ENCODE measurements around the gene CXCL13. TPM values are rescaled to one million over a fixed set of nuclear protein-coding genes. Genes with fewer than 3 reads are reported as not detected.

CXCL13 gene
- total RNA-seq, 1 experiment from 2014 or later: not detected

DNA sequence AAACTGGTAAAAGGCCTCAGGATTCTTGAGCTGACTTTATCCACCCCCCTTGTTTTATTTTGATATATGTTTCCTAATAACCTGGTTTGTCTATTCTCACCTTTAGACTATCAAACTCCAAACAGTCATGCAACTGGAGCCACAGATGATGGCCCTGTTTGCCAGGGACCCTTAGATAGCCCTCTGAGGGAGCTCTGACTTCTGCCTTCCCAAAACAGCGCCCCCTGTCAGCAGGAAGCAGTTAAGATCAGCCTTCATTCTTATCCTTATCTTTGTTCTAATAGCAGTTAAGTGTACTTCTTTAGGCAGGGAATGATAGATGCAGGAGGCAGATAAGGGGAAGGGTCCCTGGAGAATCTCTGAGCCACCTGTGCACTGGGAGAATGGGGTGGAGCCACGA lies 27.5 kb upstream of the CXCL13 start:
- Histone ChIP-seq H3K27me3 (ENCODE audit: low read length) (no peaks in the 10 kb centered on the region), H3K9me2 (replicated peaks; ENCODE audit: insufficient read depth, low read length) (no peaks in the 10 kb centered on the region), H2AFZ (ENCODE audit: low read length) (no peak overlapping the region), H4K20me1 (ENCODE audit: insufficient read depth, low read depth, low read length) (no peaks in the 10 kb centered on the region), H3K4me3 (ENCODE audit: low read length) (no peak overlapping the region), H3K4me1 (ENCODE audit: low read length) (no peaks in the 10 kb centered on the region), H3K4me2 (ENCODE audit: low read depth, low read length, poor library complexity, severe bottlenecking) (no peak overlapping the region), H3K27ac (ENCODE audit: low read length) (no peak overlapping the region), H3K9me3 (ENCODE audit: low read length) (no peaks in the 10 kb centered on the region), H3K79me2 (ENCODE audit: low read length) (no peaks in the 10 kb centered on the region), H3K9ac (ENCODE audit: low read length) (no peak overlapping the region), H3K36me3 (ENCODE audit: insufficient read depth, low read length) (no peaks in the 10 kb centered on the region)
- peak; percentile 42 for DNase-seq

DNA sequence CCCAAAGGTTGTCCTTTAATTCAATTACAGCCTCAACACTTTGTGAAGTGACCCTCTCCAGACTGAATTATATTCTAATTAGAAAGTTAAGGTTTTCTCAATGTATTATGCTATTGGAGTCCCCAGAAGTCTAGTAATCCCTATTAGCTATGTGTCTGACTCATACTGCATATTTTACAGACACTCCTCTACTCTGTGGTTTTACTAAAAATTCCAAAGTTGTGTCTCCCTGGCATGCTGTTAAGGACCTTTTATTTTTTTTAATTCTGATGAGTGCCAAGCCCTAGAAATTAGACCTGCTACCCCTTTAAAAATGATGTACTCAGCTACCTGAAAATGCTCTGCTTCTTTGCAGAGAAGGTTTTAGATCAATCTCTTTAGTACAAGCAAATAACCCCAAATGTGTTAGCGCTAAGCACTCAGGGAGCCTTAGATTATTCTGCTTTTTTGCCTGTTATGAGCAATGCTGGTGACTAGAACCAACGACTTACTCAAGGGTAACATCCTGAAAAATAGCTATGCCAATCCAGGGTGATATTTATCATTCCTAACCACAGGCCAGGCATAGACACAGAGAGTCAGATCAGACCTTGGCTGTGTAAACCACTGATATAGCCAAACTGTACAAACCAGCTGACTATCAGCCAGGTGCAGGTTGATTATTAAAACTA lies 26.1 kb upstream of the CXCL13 start:
- no peak overlapping the region for H3K9ac ChIP-seq (ENCODE audit: low read length)
- no peaks in the 10 kb centered on the region for H3K9me2 ChIP-seq (replicated peaks; ENCODE audit: insufficient read depth, low read length)
- H3K36me3 ChIP-seq (ENCODE audit: insufficient read depth, low read length): no peaks in the 10 kb centered on the region
- no peak overlapping the region for H2AFZ ChIP-seq (ENCODE audit: low read length)
- H3K79me2 ChIP-seq (ENCODE audit: low read length): no peaks in the 10 kb centered on the region
- no peaks in the 10 kb centered on the region for H3K9me3 ChIP-seq (ENCODE audit: low read length)
- no peaks in the 10 kb centered on the region for H4K20me1 ChIP-seq (ENCODE audit: insufficient read depth, low read depth, low read length)
- H3K4me1 ChIP-seq (ENCODE audit: low read length): no peaks in the 10 kb centered on the region
- no peaks in the 10 kb centered on the region for H3K27me3 ChIP-seq (ENCODE audit: low read length)
- DNase-seq: no peak
- H3K4me2 ChIP-seq (ENCODE audit: low read depth, low read length, poor library complexity, severe bottlenecking): no peak overlapping the region
- no peak overlapping the region for H3K27ac ChIP-seq (ENCODE audit: low read length)
- no peak overlapping the region for H3K4me3 ChIP-seq (ENCODE audit: low read length)

DNA sequence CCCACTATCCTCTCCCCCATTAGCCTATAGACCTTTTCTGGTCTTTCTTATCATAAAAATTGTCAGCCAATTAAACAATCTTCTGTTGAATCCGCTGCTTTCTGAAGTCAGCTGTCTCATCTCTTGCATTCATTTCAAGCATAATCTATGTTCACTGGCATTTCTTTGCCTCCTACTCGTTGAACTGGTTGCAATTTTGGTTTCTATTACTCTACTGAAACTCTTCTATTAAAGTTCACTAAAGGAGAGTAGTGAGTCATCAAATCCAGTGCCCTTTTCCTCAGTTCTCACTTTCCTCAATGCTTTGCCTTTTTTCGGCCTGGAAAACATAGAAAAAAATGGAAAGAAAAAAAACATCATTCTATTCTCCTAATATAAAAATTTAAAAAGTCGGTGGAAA lies 23.9 kb upstream of the CXCL13 start:
- Histone ChIP-seq H3K9me2 (replicated peaks; ENCODE audit: insufficient read depth, low read length) (no peaks in the 10 kb centered on the region), H4K20me1 (ENCODE audit: insufficient read depth, low read depth, low read length) (no peaks in the 10 kb centered on the region), H3K4me1 (ENCODE audit: low read length) (no peaks in the 10 kb centered on the region), H3K4me2 (ENCODE audit: low read depth, low read length, poor library complexity, severe bottlenecking) (no peak overlapping the region), H3K9me3 (ENCODE audit: low read length) (no peaks in the 10 kb centered on the region), H3K9ac (ENCODE audit: low read length) (no peak overlapping the region), H3K27ac (ENCODE audit: low read length) (no peak overlapping the region), H3K4me3 (ENCODE audit: low read length) (no peak overlapping the region), H3K36me3 (ENCODE audit: insufficient read depth, low read length) (no peaks in the 10 kb centered on the region), H3K27me3 (ENCODE audit: low read length) (no peaks in the 10 kb centered on the region), H3K79me2 (ENCODE audit: low read length) (no peaks in the 10 kb centered on the region), H2AFZ (ENCODE audit: low read length) (no peak overlapping the region)
- DNase-seq: no peak

DNA sequence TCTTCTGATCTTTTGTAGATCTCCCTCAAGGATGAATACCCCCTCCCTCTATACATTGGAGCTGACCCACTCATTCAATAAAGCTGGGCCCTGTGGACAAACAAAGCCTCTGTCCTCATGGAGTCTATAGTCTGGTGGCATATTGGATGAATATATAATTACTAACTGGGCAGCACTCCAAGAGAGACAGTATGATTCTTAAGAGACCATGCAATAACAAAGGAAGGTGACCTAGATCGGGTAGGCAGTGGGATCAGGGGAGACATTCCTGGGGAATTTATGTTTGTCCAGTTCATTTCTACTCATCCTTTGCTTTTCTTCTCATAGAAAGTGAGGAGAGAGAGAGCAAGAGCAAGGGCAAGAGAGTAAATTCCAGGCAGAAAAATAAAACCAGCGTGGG lies 23.5 kb upstream of the CXCL13 start:
- Histone ChIP-seq H3K4me1 (ENCODE audit: low read length) (no peaks in the 10 kb centered on the region), H3K9me2 (replicated peaks; ENCODE audit: insufficient read depth, low read length) (no peaks in the 10 kb centered on the region), H4K20me1 (ENCODE audit: insufficient read depth, low read depth, low read length) (no peaks in the 10 kb centered on the region), H3K9me3 (ENCODE audit: low read length) (no peaks in the 10 kb centered on the region), H2AFZ (ENCODE audit: low read length) (no peak overlapping the region), H3K9ac (ENCODE audit: low read length) (no peak overlapping the region), H3K4me2 (ENCODE audit: low read depth, low read length, poor library complexity, severe bottlenecking) (no peak overlapping the region), H3K4me3 (ENCODE audit: low read length) (no peak overlapping the region), H3K27ac (ENCODE audit: low read length) (no peak overlapping the region), H3K36me3 (ENCODE audit: insufficient read depth, low read length) (no peaks in the 10 kb centered on the region), H3K27me3 (ENCODE audit: low read length) (no peaks in the 10 kb centered on the region), H3K79me2 (ENCODE audit: low read length) (no peaks in the 10 kb centered on the region)
- no peak for DNase-seq

DNA sequence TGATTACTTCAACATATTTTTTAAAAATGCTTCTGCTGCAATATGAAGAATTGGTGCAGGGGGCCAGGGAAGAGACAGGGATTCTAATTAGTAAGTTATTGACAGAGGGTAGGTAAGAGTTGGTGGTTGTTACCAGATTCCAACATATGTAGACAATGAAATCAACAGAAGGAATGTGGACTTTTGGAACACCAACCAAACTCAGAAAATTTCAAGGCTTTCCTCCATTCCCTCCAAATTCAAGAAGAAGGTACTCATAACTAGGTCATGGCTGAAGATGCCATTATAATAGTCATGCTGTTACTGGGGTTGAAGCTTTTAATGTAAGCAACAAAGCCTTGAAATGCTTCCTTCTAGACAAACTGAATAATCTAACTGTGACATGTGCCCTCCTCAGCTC lies 22.9 kb upstream of the CXCL13 start:
- H3K36me3 ChIP-seq (ENCODE audit: insufficient read depth, low read length): no peaks in the 10 kb centered on the region
- H3K79me2 ChIP-seq (ENCODE audit: low read length): no peaks in the 10 kb centered on the region
- no peaks in the 10 kb centered on the region for H3K9me2 ChIP-seq (replicated peaks; ENCODE audit: insufficient read depth, low read length)
- DNase-seq: no peak
- no peak overlapping the region for H3K9ac ChIP-seq (ENCODE audit: low read length)
- no peaks in the 10 kb centered on the region for H3K4me1 ChIP-seq (ENCODE audit: low read length)
- no peaks in the 10 kb centered on the region for H3K27me3 ChIP-seq (ENCODE audit: low read length)
- no peaks in the 10 kb centered on the region for H3K9me3 ChIP-seq (ENCODE audit: low read length)
- H3K4me2 ChIP-seq (ENCODE audit: low read depth, low read length, poor library complexity, severe bottlenecking): no peak overlapping the region
- H3K27ac ChIP-seq (ENCODE audit: low read length): no peak overlapping the region
- no peaks in the 10 kb centered on the region for H4K20me1 ChIP-seq (ENCODE audit: insufficient read depth, low read depth, low read length)
- H3K4me3 ChIP-seq (ENCODE audit: low read length): no peak overlapping the region
- no peak overlapping the region for H2AFZ ChIP-seq (ENCODE audit: low read length)

DNA sequence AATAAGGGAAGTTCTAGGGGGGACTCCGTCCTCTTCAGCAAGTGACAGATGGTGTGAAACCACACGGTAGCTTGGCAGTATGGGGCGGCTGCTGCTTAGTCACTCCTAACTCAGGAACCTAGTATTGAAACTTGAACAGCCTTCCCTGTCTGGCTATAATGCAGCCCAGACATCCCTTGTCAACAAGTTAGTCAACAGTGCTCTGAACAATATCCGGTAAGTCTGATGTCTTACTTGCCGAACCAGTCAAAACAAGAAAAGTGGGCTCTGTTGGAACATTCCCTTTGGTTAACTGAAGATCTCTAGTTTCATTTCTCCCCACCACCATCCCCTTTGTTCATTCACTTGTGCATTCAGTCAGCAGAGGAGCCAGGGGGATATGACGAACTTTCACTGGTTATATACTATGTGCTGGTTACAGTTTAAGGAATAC lies 18.7 kb upstream of the CXCL13 start:
- H3K4me3 ChIP-seq (ENCODE audit: low read length): no peak overlapping the region
- H3K36me3 ChIP-seq (ENCODE audit: insufficient read depth, low read length): no peaks in the 10 kb centered on the region
- H3K79me2 ChIP-seq (ENCODE audit: low read length): no peaks in the 10 kb centered on the region
- H3K9ac ChIP-seq (ENCODE audit: low read length): no peak overlapping the region
- no peak for DNase-seq
- no peak overlapping the region for H2AFZ ChIP-seq (ENCODE audit: low read length)
- H3K9me2 ChIP-seq (replicated peaks; ENCODE audit: insufficient read depth, low read length): no peaks in the 10 kb centered on the region
- no peak overlapping the region for H3K4me2 ChIP-seq (ENCODE audit: low read depth, low read length, poor library complexity, severe bottlenecking)
- H3K27ac ChIP-seq (ENCODE audit: low read length): no peak overlapping the region
- H3K4me1 ChIP-seq (ENCODE audit: low read length): no peaks in the 10 kb centered on the region
- no peaks in the 10 kb centered on the region for H3K27me3 ChIP-seq (ENCODE audit: low read length)
- H3K9me3 ChIP-seq (ENCODE audit: low read length): no peaks in the 10 kb centered on the region
- H4K20me1 ChIP-seq (ENCODE audit: insufficient read depth, low read depth, low read length): no peaks in the 10 kb centered on the region

DNA sequence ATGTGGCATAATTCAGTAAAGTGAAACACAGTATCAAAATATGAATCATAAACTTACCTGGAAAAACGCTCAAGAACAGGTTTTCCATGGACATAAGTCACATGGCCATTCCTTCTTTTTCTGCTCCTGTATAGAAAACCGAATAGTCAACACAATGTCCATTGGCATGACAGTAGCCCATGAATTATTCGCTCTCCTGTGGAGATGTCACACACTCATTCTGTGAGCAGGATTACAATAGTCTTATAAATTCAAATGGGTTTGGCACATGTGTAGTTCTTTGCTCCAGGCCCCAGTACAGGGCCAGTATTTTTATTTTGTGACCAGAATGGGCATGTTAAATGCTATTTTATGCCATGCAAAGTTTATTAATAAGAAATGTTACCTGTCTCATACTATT lies 15.1 kb upstream of the CXCL13 start:
- H3K9me2 ChIP-seq (replicated peaks; ENCODE audit: insufficient read depth, low read length): no peaks in the 10 kb centered on the region
- H3K4me2 ChIP-seq (ENCODE audit: low read depth, low read length, poor library complexity, severe bottlenecking): no peak overlapping the region
- H3K27me3 ChIP-seq (ENCODE audit: low read length): no peaks in the 10 kb centered on the region
- H3K9ac ChIP-seq (ENCODE audit: low read length): no peak overlapping the region
- H3K4me3 ChIP-seq (ENCODE audit: low read length): no peak overlapping the region
- no peak for DNase-seq
- no peaks in the 10 kb centered on the region for H3K9me3 ChIP-seq (ENCODE audit: low read length)
- H4K20me1 ChIP-seq (ENCODE audit: insufficient read depth, low read depth, low read length): no peaks in the 10 kb centered on the region
- H2AFZ ChIP-seq (ENCODE audit: low read length): no peak overlapping the region
- no peak overlapping the region for H3K27ac ChIP-seq (ENCODE audit: low read length)
- H3K79me2 ChIP-seq (ENCODE audit: low read length): no peaks in the 10 kb centered on the region
- H3K4me1 ChIP-seq (ENCODE audit: low read length): no peaks in the 10 kb centered on the region
- no peaks in the 10 kb centered on the region for H3K36me3 ChIP-seq (ENCODE audit: insufficient read depth, low read length)

DNA sequence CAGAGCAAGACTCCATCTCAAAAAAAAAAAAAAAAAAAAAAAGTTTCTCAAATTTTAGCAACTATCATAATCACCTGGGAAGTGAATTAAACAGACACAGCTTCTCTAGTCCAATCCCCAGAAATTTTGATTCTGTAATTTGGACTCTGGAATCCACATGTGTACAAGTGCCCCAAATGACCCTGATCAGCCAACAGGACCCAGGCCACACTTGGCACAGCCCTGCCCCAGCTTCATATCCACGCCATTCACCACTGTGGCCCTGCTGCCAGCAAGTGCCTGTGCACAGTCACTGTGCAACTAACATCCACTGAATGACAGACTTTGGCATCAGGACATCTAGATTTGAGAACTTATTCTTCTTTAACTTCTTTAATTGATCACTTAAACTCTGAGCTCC lies 14.1 kb upstream of the CXCL13 start:
- no peak overlapping the region for H3K4me2 ChIP-seq (ENCODE audit: low read depth, low read length, poor library complexity, severe bottlenecking)
- H3K9me2 ChIP-seq (replicated peaks; ENCODE audit: insufficient read depth, low read length): no peaks in the 10 kb centered on the region
- no peak overlapping the region for H3K27ac ChIP-seq (ENCODE audit: low read length)
- no peak overlapping the region for H2AFZ ChIP-seq (ENCODE audit: low read length)
- H3K36me3 ChIP-seq (ENCODE audit: insufficient read depth, low read length): no peaks in the 10 kb centered on the region
- H3K9me3 ChIP-seq (ENCODE audit: low read length): no peaks in the 10 kb centered on the region
- H3K4me3 ChIP-seq (ENCODE audit: low read length): no peak overlapping the region
- DNase-seq: no peak
- no peaks in the 10 kb centered on the region for H3K4me1 ChIP-seq (ENCODE audit: low read length)
- H4K20me1 ChIP-seq (ENCODE audit: insufficient read depth, low read depth, low read length): no peaks in the 10 kb centered on the region
- H3K9ac ChIP-seq (ENCODE audit: low read length): no peak overlapping the region
- no peaks in the 10 kb centered on the region for H3K79me2 ChIP-seq (ENCODE audit: low read length)
- H3K27me3 ChIP-seq (ENCODE audit: low read length): no peaks in the 10 kb centered on the region

DNA sequence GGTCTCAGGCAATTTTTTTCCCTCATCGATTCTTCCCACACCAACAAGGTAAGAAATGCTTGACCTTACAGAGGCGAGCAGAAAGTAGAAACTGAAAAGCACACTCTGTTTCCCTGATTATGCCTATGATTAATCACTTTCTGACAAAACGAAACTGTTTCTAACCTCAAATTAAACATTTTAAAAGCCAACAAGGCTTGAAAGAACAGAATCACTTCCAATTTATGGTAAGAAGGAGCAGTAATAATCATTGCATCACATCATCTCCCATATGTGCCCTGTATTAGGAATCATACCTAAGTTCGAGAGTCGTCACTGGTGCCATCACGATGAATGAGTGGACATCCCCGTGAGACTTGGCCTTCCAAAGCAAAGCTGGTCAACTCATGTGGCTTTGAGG lies 12.5 kb upstream of the CXCL13 start:
- H2AFZ ChIP-seq (ENCODE audit: low read length): no peak overlapping the region
- H3K4me3 ChIP-seq (ENCODE audit: low read length): no peak overlapping the region
- no peaks in the 10 kb centered on the region for H3K9me3 ChIP-seq (ENCODE audit: low read length)

More for the DNA sequence above, 12.5 kb upstream of the CXCL13 start:
- Histone ChIP-seq H3K9ac (ENCODE audit: low read length) (no peak overlapping the region), H3K79me2 (ENCODE audit: low read length) (no peaks in the 10 kb centered on the region), H4K20me1 (ENCODE audit: insufficient read depth, low read depth, low read length) (no peaks in the 10 kb centered on the region), H3K27me3 (ENCODE audit: low read length) (no peaks in the 10 kb centered on the region), H3K9me2 (replicated peaks; ENCODE audit: insufficient read depth, low read length) (no peaks in the 10 kb centered on the region), H3K4me1 (ENCODE audit: low read length) (no peaks in the 10 kb centered on the region), H3K4me2 (ENCODE audit: low read depth, low read length, poor library complexity, severe bottlenecking) (no peak overlapping the region), H3K27ac (ENCODE audit: low read length) (no peak overlapping the region), H3K36me3 (ENCODE audit: insufficient read depth, low read length) (no peaks in the 10 kb centered on the region)
- DNase-seq: no peak

Data from Karpas-422 (cell line).